Naive thymus-derived CD8-positive, alpha-beta T cell (primary cell): ENCODE measurements around the gene STKLD1. TPM values are rescaled to one million over a fixed set of nuclear protein-coding genes. Genes with fewer than 3 reads are reported as not detected.
"Not testable (repeated sequence)": the region's sequence is repeated elsewhere in the genome, so short reads cannot be mapped to it uniquely, and the experiment has no call there.

ENCODE experiments used
- ATAC-seq, 2 donors: fragments of 150-1000 bp; cut with Tn5 transposase in 1 of 2; sonication (Bioruptor Pico), chemical (Tn5 transposase) in 1 of 2; 1 replicate in 1 of 2; 2 replicates in 1 of 2; pipeline ENCODE4 v1.10.0; 2021; ENCODE audit warnings: mild to moderate bottlenecking in 2 of 2, moderate library complexity in 2 of 2
- POLR2A ChIA-PET: fragments of 350-600 bp; sonication (Branson Sonifier 250); formaldehyde crosslinking; loops from one replicate; lab custom pipeline; 2021; ENCODE audit warnings: antibody characterized with exemption; lab: Charles Lee
- DNase-seq, 10 donors: peaks; one replicate each; pipeline versions ENCODE4 v3.0.0 to v3.0.0-alpha.2; 2020 to 2022
- H3K27ac Mint-ChIP-seq, 10 donors: one replicate each; pipeline ENCODE4 v1.8.0; 2020 to 2022; ENCODE audit warnings: mild to moderate bottlenecking in 10 of 10, mixed read lengths in 10 of 10, moderate library complexity in 4 of 10, inconsistent platforms in 1 of 10
- H3K27me3 Mint-ChIP-seq, 5 donors: one replicate each; pipeline ENCODE4 v1.8.0; 2021 to 2022; ENCODE audit warnings: mixed read lengths in 5 of 5
- H3K36me3 Mint-ChIP-seq, 3 donors: one replicate each; pipeline ENCODE4 v1.8.0; 2020 to 2022; ENCODE audit warnings: mixed read lengths in 3 of 3, mild to moderate bottlenecking in 2 of 3, inconsistent platforms in 1 of 3
- H3K4me1 Mint-ChIP-seq, 4 donors: one replicate each; pipeline ENCODE4 v1.8.0; 2021 to 2022; ENCODE audit warnings: mixed read lengths in 4 of 4
- H3K4me3 Mint-ChIP-seq, 10 donors: one replicate each; pipeline ENCODE4 v1.8.0; 2020 to 2022; ENCODE audit warnings: mild to moderate bottlenecking in 10 of 10, mixed read lengths in 10 of 10, moderate library complexity in 6 of 10, inconsistent platforms in 1 of 10
- H3K9me3 Mint-ChIP-seq, 9 donors: one replicate each; pipeline ENCODE4 v1.8.0; 2020 to 2022; ENCODE audit warnings: mixed read lengths in 9 of 9, mild to moderate bottlenecking in 3 of 9, inconsistent platforms in 1 of 9, moderate library complexity in 1 of 9
- polyA plus RNA-seq, 3 donors: library from polyadenylated mRNA; unstranded; fragments of 300-500 nt; fragmentation: Illumina TruSeq; gene quantifications; one replicate each; pipeline ENCODE4 v1.2.3, GENCODE V29; 2021
- total RNA-seq, 8 experiments: library from RNA in 2 of 8; stranded (reverse) in 2 of 8; gene quantifications; one replicate each; pipeline ENCODE4 v1.2.3 and lab custom pipeline; 2021 to 2026

Gene STKLD1
- total and polyA plus RNA-seq, 5 experiments from 2014 or later, result 0.35 to 2.3 (median 1.3) TPM; not detected in 1

DNA sequence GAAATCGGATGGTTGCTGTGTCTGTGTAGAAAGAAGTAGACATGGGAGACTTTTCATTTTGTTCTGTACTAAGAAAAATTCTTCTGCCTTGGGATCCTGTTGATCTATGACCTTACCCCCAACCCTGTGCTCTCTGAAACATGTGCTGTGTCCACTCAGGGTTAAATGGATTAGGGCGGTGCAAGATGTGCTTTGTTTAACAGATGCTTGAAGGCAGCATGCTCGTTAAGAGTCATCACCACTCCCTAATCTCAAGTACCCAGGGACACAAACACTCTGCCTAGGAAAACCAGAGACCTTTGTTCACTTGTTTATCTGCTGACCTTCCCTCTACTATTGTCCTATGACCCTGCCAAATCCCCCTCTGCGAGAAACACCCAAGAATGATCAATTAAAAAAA is 15.3 kb downstream of the STKLD1 start:
- H3K4me3 Mint-ChIP-seq, H3K36me3 Mint-ChIP-seq, H3K9me3 Mint-ChIP-seq, H3K4me1 Mint-ChIP-seq, H3K27ac Mint-ChIP-seq, DNase-seq, ATAC-seq: not testable (repeated sequence)
- H3K27me3 Mint-ChIP-seq, result peaks cover 0 to 17% (median 2%) of the 10 kb centered on the region in 5 donors
- POLR2A ChIA-PET, result interaction anchor here (0.8 kb wide), 1 partner anchor 11 kb away, joined by 4 read pairs; no protein-coding TSS in a partner anchor

- not testable (repeated sequence) for H3K27ac Mint-ChIP-seq, DNase-seq, ATAC-seq, H3K4me1 Mint-ChIP-seq, H3K36me3 Mint-ChIP-seq, H3K4me3 Mint-ChIP-seq, H3K9me3 Mint-ChIP-seq
- peaks cover 0 to 17% (median 2%) of the 10 kb centered on the region in 5 donors for H3K27me3 Mint-ChIP-seq
- POLR2A ChIA-PET, result interaction anchor here (0.6 to 0.8 kb wide), 2 partner anchors 8 to 10 kb away, joined by 3 to 4 read pairs; no protein-coding TSS in a partner anchor
Measured at GRCh38 chr9:133392308-133392707, 16.1 kb downstream of the STKLD1 start.

DNA sequence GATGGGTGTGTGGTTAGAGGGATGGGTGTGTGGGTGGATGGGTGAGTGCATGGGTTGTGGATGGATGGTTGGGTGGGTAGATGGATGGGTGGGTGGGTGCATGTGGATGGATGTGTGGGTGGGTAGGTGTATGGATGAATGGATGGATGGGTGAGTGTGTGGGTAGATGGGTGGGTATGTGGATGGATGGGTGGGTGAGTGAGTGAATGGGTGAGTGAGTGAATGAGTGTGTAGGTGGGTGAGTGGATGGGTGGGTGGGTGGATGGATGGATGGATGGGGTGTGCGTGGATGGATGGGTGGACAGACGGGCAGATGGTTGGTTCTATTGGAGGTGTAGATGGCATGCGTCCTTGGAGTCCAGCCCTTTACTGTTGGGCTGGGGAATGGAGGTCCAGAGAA is 17.2 kb downstream of the STKLD1 start:
- no peaks in the 10 kb centered on the region for H3K36me3 Mint-ChIP-seq
- H3K27ac Mint-ChIP-seq, result no peak overlapping the region
- H3K9me3 Mint-ChIP-seq, result no peaks in the 10 kb centered on the region
- no peak overlapping the region for H3K4me3 Mint-ChIP-seq
- DNase-seq (no peak), ATAC-seq (no peak)
- H3K27me3 Mint-ChIP-seq, result peaks cover 0 to 17% (median 2%) of the 10 kb centered on the region in 5 donors
- peaks cover 0 to 2% (median 0%) of the 10 kb centered on the region in 4 donors for H3K4me1 Mint-ChIP-seq
- POLR2A ChIA-PET, result no interaction called here

- DNase-seq, result no peak
- POLR2A ChIA-PET, result interaction anchor here (1.5 kb wide), 1 partner anchor 9 kb away, joined by 4 read pairs; no protein-coding TSS in a partner anchor
Measured at GRCh38 chr9:133394687-133395271, 18.6 kb downstream of the STKLD1 start.

GRCh38 chr9:133396952-133397351 is 20.8 kb downstream of the STKLD1 start:
- H3K36me3 Mint-ChIP-seq, result peaks cover 0 to under 1% (median 0%) of the 10 kb centered on the region in 3 donors
- H3K27me3 Mint-ChIP-seq, result no peaks in the 10 kb centered on the region
- H3K9me3 Mint-ChIP-seq, result no peaks in the 10 kb centered on the region
- H3K4me1 Mint-ChIP-seq, result peaks cover 0 to 2% (median 0%) of the 10 kb centered on the region in 4 donors
- H3K27ac Mint-ChIP-seq, result peak overlapping the region in 3 of 10 donors; percentile 49 to 74 (median 69)
- POLR2A ChIA-PET, result no interaction called here
- H3K4me3 Mint-ChIP-seq, result no peak overlapping the region
- no peak for DNase-seq
- ATAC-seq, result no peak

More at GRCh38 chr9:133394687-133395271, 18.6 kb downstream of the STKLD1 start:
- H3K27me3 Mint-ChIP-seq, result peaks cover 0 to 11% (median 0%) of the 10 kb centered on the region in 5 donors
- no peak overlapping the region for H3K4me3 Mint-ChIP-seq
- no peaks in the 10 kb centered on the region for H3K36me3 Mint-ChIP-seq
- H3K4me1 Mint-ChIP-seq, result peaks cover 0 to 2% (median 0%) of the 10 kb centered on the region in 4 donors
- peak overlapping the region in 1 of 10 donors; percentile 37 for H3K27ac Mint-ChIP-seq
- no peak for ATAC-seq
- no peaks in the 10 kb centered on the region for H3K9me3 Mint-ChIP-seq

DNA sequence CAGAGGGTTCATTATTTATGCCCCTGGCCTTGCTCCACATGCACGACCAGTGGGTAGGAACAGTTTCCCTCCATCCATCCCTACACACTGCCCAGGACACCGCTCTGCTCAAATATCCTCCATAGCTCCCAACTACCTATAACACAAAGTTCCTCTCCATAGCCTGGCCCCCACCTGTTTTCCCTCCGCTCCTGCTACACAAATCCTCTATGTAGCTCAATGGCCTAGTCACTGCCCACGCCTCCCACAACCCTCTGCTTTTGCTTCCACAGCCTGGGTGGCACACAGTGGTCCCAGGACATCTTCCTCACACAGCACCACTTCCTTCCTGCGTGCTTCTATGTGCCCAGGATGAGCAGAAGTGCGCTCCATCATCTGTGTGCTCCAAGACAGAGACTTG is 21.2 kb downstream of the STKLD1 start:
- no peaks in the 10 kb centered on the region for H3K9me3 Mint-ChIP-seq
- H3K4me1 Mint-ChIP-seq, result peaks cover 0 to 2% (median 0%) of the 10 kb centered on the region in 4 donors
- H3K27me3 Mint-ChIP-seq, result no peaks in the 10 kb centered on the region
- peaks cover 0 to 2% (median 0%) of the 10 kb centered on the region in 3 donors for H3K36me3 Mint-ChIP-seq
- ATAC-seq, result no peak
- peak overlapping the region in 4 of 10 donors; percentile 49 to 94 (median 72) for H3K27ac Mint-ChIP-seq
- no peak for DNase-seq
- POLR2A ChIA-PET, result no interaction called here
- no peak overlapping the region for H3K4me3 Mint-ChIP-seq

DNA sequence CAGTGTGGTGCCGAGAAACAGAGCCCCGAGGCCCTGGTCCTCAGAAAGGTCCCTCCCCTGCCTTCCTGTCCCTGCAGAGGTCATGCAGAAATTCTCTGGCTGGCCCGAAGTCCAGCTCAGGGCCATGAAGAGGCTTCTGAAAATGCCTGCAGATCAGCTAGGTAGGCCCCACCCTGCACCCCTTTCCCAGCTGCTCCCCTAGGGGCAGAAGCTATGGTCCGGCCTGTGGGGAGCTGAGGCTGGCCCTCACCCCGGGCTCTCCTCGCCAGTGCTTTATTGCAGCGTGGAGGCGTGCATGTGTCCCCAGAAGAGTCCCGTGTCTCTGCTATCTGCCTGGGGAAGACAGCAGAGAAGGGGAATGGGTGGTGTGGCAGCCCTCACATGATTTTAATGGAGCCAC is 21.7 kb downstream of the STKLD1 start:
- no peaks in the 10 kb centered on the region for H3K27me3 Mint-ChIP-seq
- peaks cover 0 to 2% (median 0%) of the 10 kb centered on the region in 3 donors for H3K36me3 Mint-ChIP-seq
- ATAC-seq (no peak), DNase-seq (no peak)
- POLR2A ChIA-PET, result no interaction called here
- peak overlapping the region in 1 of 10 donors; percentile 74 for H3K27ac Mint-ChIP-seq
- no peaks in the 10 kb centered on the region for H3K9me3 Mint-ChIP-seq
- no peak overlapping the region for H3K4me3 Mint-ChIP-seq
- H3K4me1 Mint-ChIP-seq, result peaks cover 0 to 2% (median 0%) of the 10 kb centered on the region in 4 donors

DNA sequence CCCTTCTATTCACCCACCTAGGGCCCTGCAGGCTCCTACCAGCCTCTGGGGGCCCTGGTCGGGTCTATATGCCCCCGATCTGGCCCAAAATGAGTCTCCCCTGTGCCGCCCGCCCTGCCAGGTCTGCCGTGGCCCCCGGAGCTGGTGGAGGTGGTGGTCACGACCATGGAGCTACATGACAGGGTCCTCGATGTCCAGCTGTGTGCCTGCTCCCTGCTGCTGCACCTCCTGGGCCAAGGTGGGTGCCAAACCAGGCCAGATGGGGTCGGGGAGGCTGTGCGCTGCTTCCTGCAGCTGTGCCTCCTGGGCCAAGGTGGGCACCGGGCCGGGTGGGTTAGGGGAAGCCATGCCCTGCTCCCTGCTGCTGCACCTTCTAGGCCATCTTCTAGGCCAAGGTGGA is 24.1 kb downstream of the STKLD1 start:
- H3K27ac Mint-ChIP-seq, result peak overlapping the region in 1 of 10 donors; percentile 53
- ATAC-seq (no peak), DNase-seq (no peak)
- peaks cover 0 to 7% (median 0%) of the 10 kb centered on the region in 3 donors for H3K36me3 Mint-ChIP-seq
- H3K9me3 Mint-ChIP-seq, result no peaks in the 10 kb centered on the region
- no peak overlapping the region for H3K4me3 Mint-ChIP-seq
- POLR2A ChIA-PET, result interaction anchor here (0.6 kb wide), 1 partner anchor 8 kb away, joined by 3 read pairs; no protein-coding TSS in a partner anchor
- H3K27me3 Mint-ChIP-seq, result no peaks in the 10 kb centered on the region
- H3K4me1 Mint-ChIP-seq, result peaks cover 0 to 6% (median 4%) of the 10 kb centered on the region in 4 donors

- no peak overlapping the region for H3K4me3 Mint-ChIP-seq
- no peaks in the 10 kb centered on the region for H3K9me3 Mint-ChIP-seq
- peaks cover 0 to 20% (median 0%) of the 10 kb centered on the region in 3 donors for H3K36me3 Mint-ChIP-seq
- POLR2A ChIA-PET, result interaction anchor here (1.2 kb wide), 1 partner anchor 16 kb away, joined by 3 read pairs; the partner anchor contains the start of gene REXO4
- DNase-seq (no peak), ATAC-seq (no peak)
- H3K27me3 Mint-ChIP-seq, result no peaks in the 10 kb centered on the region
- peak overlapping the region in 1 of 10 donors; percentile 56 for H3K27ac Mint-ChIP-seq
- H3K4me1 Mint-ChIP-seq, result peaks cover 0 to 6% (median 4%) of the 10 kb centered on the region in 4 donors
Measured at GRCh38 chr9:133401588-133401987, 25.4 kb downstream of the STKLD1 start.

- POLR2A ChIA-PET, result interaction anchor here (0.5 to 1.4 kb wide), 6 partner anchors 11 to 217 kb away, joined by 3 to 4 read pairs (median 3); partner anchors contain the start of genes MED22, REXO4 and RPL7A
- Mint-ChIP-seq H3K4me3 (no peak overlapping the region), H3K36me3 (peaks cover 0 to 30% (median 8%) of the 10 kb centered on the region in 3 donors), H3K27ac (no peak overlapping the region), H3K4me1 (peaks cover 6 to 10% (median 8%) of the 10 kb centered on the region in 4 donors), H3K27me3 (no peaks in the 10 kb centered on the region), H3K9me3 (no peaks in the 10 kb centered on the region)
- ATAC-seq (no peak), DNase-seq (no peak)
Measured at GRCh38 chr9:133402689-133403088, 26.5 kb downstream of the STKLD1 start.

DNA sequence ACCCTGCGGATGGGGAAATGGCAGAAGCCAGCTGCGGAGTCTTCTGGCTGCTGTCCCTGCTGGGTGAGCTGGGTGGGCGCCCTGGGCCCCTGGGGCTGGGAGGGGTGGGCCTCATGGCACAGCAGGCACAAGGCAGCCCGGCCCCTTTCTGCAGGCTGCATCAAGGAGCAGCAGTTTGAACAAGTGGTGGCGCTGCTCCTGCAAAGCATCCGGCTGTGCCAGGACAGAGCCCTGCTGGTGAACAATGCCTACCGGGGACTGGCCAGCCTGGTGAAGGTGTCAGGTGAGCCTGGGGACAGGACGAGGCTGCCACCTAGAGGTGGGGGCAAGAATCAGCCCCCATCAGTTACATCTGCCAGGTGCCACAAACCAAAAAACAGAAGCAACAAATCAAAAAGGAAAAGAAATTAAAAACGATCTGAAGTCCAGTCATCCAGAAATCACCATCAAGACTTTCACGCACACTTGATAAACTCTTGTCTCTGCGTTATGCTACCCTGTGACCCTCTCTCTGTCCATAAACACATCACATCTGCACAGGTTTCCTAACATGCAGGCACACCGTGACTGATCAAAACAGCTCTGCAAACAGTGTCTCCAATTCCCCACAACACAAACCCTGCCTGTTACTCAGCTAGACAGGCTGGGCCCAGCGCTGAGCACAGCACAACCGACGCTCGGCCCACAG is 27.7 kb downstream of the STKLD1 start:
- POLR2A ChIA-PET, result interaction anchor here (1.1 to 1.4 kb wide), 3 partner anchors 9 to 218 kb away, joined by 3 to 4 read pairs (median 3); no protein-coding TSS in a partner anchor
- no peak overlapping the region for H3K4me3 Mint-ChIP-seq
- H3K4me1 Mint-ChIP-seq, result peaks cover 6 to 10% (median 8%) of the 10 kb centered on the region in 4 donors
- H3K27me3 Mint-ChIP-seq, result no peaks in the 10 kb centered on the region
- DNase-seq (peak; percentile 45 to 80 (median 56)), ATAC-seq (peak; percentile 72 to 73)
- H3K9me3 Mint-ChIP-seq, result no peaks in the 10 kb centered on the region
- peak overlapping the region in 3 of 10 donors; percentile 62 to 83 (median 75) for H3K27ac Mint-ChIP-seq
- peaks cover 0 to 39% (median 10%) of the 10 kb centered on the region in 3 donors for H3K36me3 Mint-ChIP-seq

- ATAC-seq (no peak), DNase-seq (no peak)
- POLR2A ChIA-PET, result interaction anchor here (1.2 kb wide), 1 partner anchor 9 kb away, joined by 4 read pairs; no protein-coding TSS in a partner anchor
- peaks cover 0 to 45% (median 11%) of the 10 kb centered on the region in 3 donors for H3K36me3 Mint-ChIP-seq
- peaks cover 6 to 10% (median 8%) of the 10 kb centered on the region in 4 donors for H3K4me1 Mint-ChIP-seq
- peak overlapping the region in 2 of 10 donors; percentile 75 to 83 for H3K27ac Mint-ChIP-seq
- no peaks in the 10 kb centered on the region for H3K9me3 Mint-ChIP-seq
- no peaks in the 10 kb centered on the region for H3K27me3 Mint-ChIP-seq
- no peak overlapping the region for H3K4me3 Mint-ChIP-seq
Measured at GRCh38 chr9:133404454-133405002, 28.4 kb downstream of the STKLD1 start.
